SK-N-SH (cell line): ENCODE data around the gene DDIT4. TPM values are rescaled to one million over a fixed set of nuclear protein-coding genes. Genes with fewer than 3 reads are reported as not detected.

Experiments
- CTCF ChIA-PET: fragments of 300-600, 350-600 bp; formaldehyde crosslinking; extraction: SDS; loops from one replicate; lab custom pipeline; 2021; lab: Yijun Ruan, JAX
- POLR2A ChIA-PET: fragments of 350-600 bp; sonication (Branson Sonifier 250); formaldehyde crosslinking; extraction: SDS; loops from one replicate; lab custom pipeline; 2020; ENCODE audit warnings: antibody characterized with exemption, inconsistent platforms; lab: Yijun Ruan, JAX
- DNase-seq: peaks from one replicate; pipeline ENCODE4 v3.0.0; 2012
- H2AFZ ChIP-seq: fragments of 200-600 bp; sonication (generic); 2 replicates; pipeline ENCODE4 v1.8.1; 2016; ENCODE audit warnings: antibody characterized with exemption, mild to moderate bottlenecking, low read depth
- H3F3A ChIP-seq: fragments of 200-600 bp; sonication (generic); replicated peaks from 2 replicates; pipeline ENCODE3; 2016; ENCODE audit warnings: antibody characterized with exemption, mild to moderate bottlenecking; ENCODE audit not compliant: insufficient read depth
- H3K27ac ChIP-seq, 2 experiments: fragments of 200-500 bp in 1 of 2; fragments of 200-600 bp in 1 of 2; sonication (Bioruptor generic) in 1 of 2; sonication (generic), shearing (Covaris generic) in 1 of 2; 2 replicates each; pipeline versions ENCODE4 v1.5.1 to v1.6.1; 2014 to 2016; ENCODE audit warnings: low read depth in 2 of 2, inconsistent platforms in 1 of 2, low read length in 1 of 2, mild to moderate bottlenecking in 1 of 2, mixed read lengths in 1 of 2
- H3K27me3 ChIP-seq: fragments of 200-600 bp; sonication (generic), shearing (Covaris generic); 2 replicates; pipeline ENCODE4 v1.6.1; 2016; ENCODE audit warnings: mixed run types; ENCODE audit not compliant: insufficient read depth
- H3K36me3 ChIP-seq, 2 experiments: fragments of 200-500 bp in 1 of 2; fragments of 200-600 bp in 1 of 2; sonication (Bioruptor generic) in 1 of 2; sonication (generic) in 1 of 2; replicated peaks in 1 of 2; 2 replicates each; pipeline versions ENCODE3 to v1.5.1; 2014 to 2016; ENCODE audit warnings: low read length in 1 of 2, mild to moderate bottlenecking in 1 of 2; ENCODE audit not compliant: insufficient read depth in 2 of 2, control insufficient read depth in 1 of 2
- H3K4me1 ChIP-seq, 2 experiments: fragments of 200-500 bp in 1 of 2; fragments of 200-600 bp in 1 of 2; sonication (Bioruptor generic) in 1 of 2; sonication (generic), shearing (Covaris generic) in 1 of 2; 2 replicates each; pipeline versions ENCODE4 v1.5.1 to v1.6.1; 2014 to 2016; ENCODE audit warnings: low read depth in 1 of 2, low read length in 1 of 2, mixed run types in 1 of 2; ENCODE audit not compliant: insufficient read depth in 2 of 2, control insufficient read depth in 1 of 2
- H3K4me2 ChIP-seq: fragments of 200-600 bp; sonication (generic), shearing (Covaris generic); 2 replicates; pipeline ENCODE4 v1.6.1; 2017; ENCODE audit warnings: mixed run types
- H3K4me3 ChIP-seq, 2 experiments: fragments of 200-500 bp in 1 of 2; fragments of 200-600 bp in 1 of 2; sonication (Bioruptor generic) in 1 of 2; sonication (generic), shearing (Covaris generic) in 1 of 2; 2 replicates each; pipeline versions ENCODE4 v1.5.1 to v1.8.1; 2014 to 2016; ENCODE audit warnings: low read depth in 2 of 2, inconsistent platforms in 1 of 2, low read length in 1 of 2, mild to moderate bottlenecking in 1 of 2, mixed read lengths in 1 of 2, moderate library complexity in 1 of 2
- H3K79me2 ChIP-seq: fragments of 200-600 bp; sonication (generic); 2 replicates; pipeline ENCODE4 v1.8.1; 2017; ENCODE audit warnings: mild to moderate bottlenecking; ENCODE audit not compliant: insufficient read depth
- H3K9ac ChIP-seq: fragments of 200-600 bp; sonication (generic); 2 replicates; pipeline ENCODE4 v1.6.1; 2017; ENCODE audit warnings: mixed run types
- H3K9me2 ChIP-seq: fragments of 200-600 bp; sonication (generic); 2 replicates; pipeline ENCODE4 v1.6.1; 2017; ENCODE audit warnings: mixed run types
- H3K9me3 ChIP-seq: fragments of 200-600 bp; sonication (generic); 2 replicates; pipeline ENCODE4 v1.6.1; 2017; ENCODE audit warnings: mixed run types, mild to moderate bottlenecking, moderate library complexity
- H4K20me1 ChIP-seq: fragments of 200-600 bp; sonication (generic); 2 replicates; pipeline ENCODE4 v1.6.1; 2017; ENCODE audit warnings: mild to moderate bottlenecking, mixed run types; ENCODE audit not compliant: insufficient read depth
- CHD2 ChIP-seq: fragments of 150-350 bp; IDR thresholded peaks from 2 replicates; pipeline ENCODE4 v1.6.1; 2018; ENCODE audit warnings: low read length; ENCODE audit not compliant: partially characterized antibody
- FOSL2 ChIP-seq: IDR thresholded peaks from 2 replicates; pipeline ENCODE4 v1.4.0; 2012; ENCODE audit warnings: low read depth, mild to moderate bottlenecking, moderate library complexity, borderline replicate concordance
- FOXJ3 ChIP-seq: sonication (generic); formaldehyde crosslinking; IDR thresholded peaks from 2 replicates; pipeline ENCODE4 v1.5.1; 2020; ENCODE audit warnings: mild to moderate bottlenecking, missing genetic modification reagents
- FOXM1 ChIP-seq: IDR thresholded peaks from 2 replicates; pipeline ENCODE4 v1.4.0; 2012; ENCODE audit warnings: low read depth, mild to moderate bottlenecking
- JUND ChIP-seq: IDR thresholded peaks from 2 replicates; pipeline ENCODE4 v1.4.0; 2012
- MXI1 ChIP-seq: IDR thresholded peaks from 2 replicates; pipeline ENCODE4 v1.6.1; 2012; ENCODE audit warnings: mild to moderate bottlenecking, low read depth, low read length, improper control_type of control experiment
- NFIC ChIP-seq: IDR thresholded peaks from 2 replicates; pipeline ENCODE4 v1.4.0; 2012; ENCODE audit warnings: borderline replicate concordance
- POLR2AphosphoS5 ChIP-seq: IDR thresholded peaks from 2 replicates; pipeline ENCODE4 v1.6.1; 2012; ENCODE audit warnings: low read depth, low read length
- RAD21 ChIP-seq: IDR thresholded peaks from 2 replicates; pipeline ENCODE4 v1.6.1; 2012; ENCODE audit warnings: mild to moderate bottlenecking, low read length
- RCOR1 ChIP-seq: fragments of 150-350 bp; IDR thresholded peaks from 2 replicates; pipeline ENCODE4 v1.6.1; 2017; ENCODE audit warnings: antibody characterized with exemption, low read length
- RXRA ChIP-seq: IDR thresholded peaks from 2 replicates; pipeline ENCODE4 v1.4.0; 2012; ENCODE audit warnings: low read depth, mild to moderate bottlenecking, borderline replicate concordance
- SIN3A ChIP-seq: IDR thresholded peaks from 2 replicates; pipeline ENCODE4 v1.6.1; 2012; ENCODE audit warnings: low read depth, mild to moderate bottlenecking, low read length, moderate library complexity, borderline replicate concordance
- SMC3 ChIP-seq: IDR thresholded peaks from 2 replicates; pipeline ENCODE4 v1.6.1; 2012; ENCODE audit warnings: low read depth, low read length, improper control_type of control experiment
- WGBS: methylation state at CpG from one replicate; pipeline ENCODE4 v1.1.6; 2017; ENCODE audit warnings: low lambda C conversion rate; 5-methylcytosine and 5-hydroxymethylcytosine counted together
- polyA plus RNA-seq, 3 experiments: library from polyadenylated mRNA; depleted of rRNA; stranded (reverse); fragments of >200 nt; gene quantifications; 2 replicates each; pipeline ENCODE4 v1.2.3, GENCODE V29; 2012
- TF ChIP-seq, protein P1 (sequence below): IDR thresholded peaks from 2 replicates; pipeline ENCODE4 v1.4.0; 2012; ENCODE audit warnings: low read depth, borderline replicate concordance
- TF ChIP-seq, protein P2 (sequence below): IDR thresholded peaks from 2 replicates; pipeline ENCODE4; 2012
- TF ChIP-seq, protein P3 (sequence below): IDR thresholded peaks from 2 replicates; pipeline ENCODE4 v1.6.1; 2012; ENCODE audit warnings: mild to moderate bottlenecking, low read depth, low read length, moderate library complexity
- TF ChIP-seq, protein P4 (sequence below): fragments of 150-350 bp; IDR thresholded peaks from 2 replicates; pipeline ENCODE4 v1.6.1; 2017; ENCODE audit warnings: antibody characterized with exemption, low read length, low read depth, borderline replicate concordance
- TF ChIP-seq, protein P5 (sequence below): fragments of 200-600 bp; sonication (generic); IDR thresholded peaks from 2 replicates; pipeline ENCODE4 v1.6.1; 2017; ENCODE audit warnings: antibody characterized with exemption, mild to moderate bottlenecking, moderate library complexity

Gene DDIT4
- polyA plus RNA-seq, 1 of the 3 experiments (the other 2 are of a cell fraction) = 24.9 TPM

DNA sequence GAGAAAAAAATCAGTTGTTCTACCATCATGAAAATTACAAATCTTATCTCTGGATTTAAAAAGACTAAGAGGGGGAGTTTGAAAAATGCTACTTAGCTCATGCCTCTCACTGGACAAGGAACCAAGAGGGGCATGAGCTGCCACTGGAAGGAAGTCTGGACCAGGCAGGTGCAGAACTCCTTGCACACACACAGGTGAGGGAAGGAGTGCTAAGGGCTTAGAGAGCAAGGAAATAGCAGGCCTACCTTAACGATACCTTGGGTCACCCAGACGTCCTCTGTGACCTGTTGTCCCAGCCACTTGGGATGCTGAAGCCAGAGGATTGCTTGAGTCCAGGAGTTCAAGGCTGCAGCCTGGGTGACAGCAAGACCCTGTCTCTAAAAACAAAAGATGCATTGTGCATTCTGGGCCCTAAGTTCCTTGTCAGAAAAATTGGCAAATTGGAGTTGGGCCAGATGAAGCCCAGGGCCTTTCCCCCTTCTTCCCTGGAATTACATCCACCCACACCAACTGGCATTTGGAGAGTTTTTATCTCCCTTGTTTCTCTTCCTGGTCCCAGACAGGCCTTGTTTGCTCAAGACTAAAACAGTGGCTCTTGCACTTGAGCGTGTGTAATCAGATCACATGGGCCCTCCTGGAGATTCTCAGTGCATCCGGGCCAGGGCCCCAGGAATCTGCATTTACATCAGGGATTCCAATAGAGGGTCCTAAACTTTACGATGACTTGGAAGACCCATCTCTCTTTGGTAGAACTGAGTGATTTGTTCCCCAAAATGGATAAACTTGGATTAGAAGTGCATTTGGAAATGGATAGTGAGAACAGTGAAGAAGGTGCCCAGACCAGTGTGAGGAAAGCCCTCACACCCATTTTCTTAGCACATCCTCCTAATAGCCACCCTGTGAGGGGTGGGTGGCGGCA, 3.0 kb downstream of the DDIT4 start:
- Histone ChIP-seq H3K9me2 (no peaks in the 10 kb centered on the region), H3K4me2 (peak overlapping the region; percentile 98), H3K79me2 (peaks cover 6% of the 10 kb centered on the region; the same call in 1 of the 2 replicates), H3F3A (peaks cover 15% of the 10 kb centered on the region), H4K20me1 (peaks cover 23% of the 10 kb centered on the region), H3K27ac (peak overlapping the region; percentile 14 to 17; a peak in 2 of 4 replicates), H2AFZ (no peak overlapping the region), H3K27me3 (no peaks in the 10 kb centered on the region)
- no peak for DNase-seq
- POLR2A ChIA-PET = interaction anchor here (0.6 to 8.5 kb wide), 9 partner anchors 9 to 181 kb away, joined by 3 to 234 read pairs (median 6); no protein-coding TSS in a partner anchor
- TF ChIP-seq SIN3A = no peak
- TF ChIP-seq, protein P1, sequence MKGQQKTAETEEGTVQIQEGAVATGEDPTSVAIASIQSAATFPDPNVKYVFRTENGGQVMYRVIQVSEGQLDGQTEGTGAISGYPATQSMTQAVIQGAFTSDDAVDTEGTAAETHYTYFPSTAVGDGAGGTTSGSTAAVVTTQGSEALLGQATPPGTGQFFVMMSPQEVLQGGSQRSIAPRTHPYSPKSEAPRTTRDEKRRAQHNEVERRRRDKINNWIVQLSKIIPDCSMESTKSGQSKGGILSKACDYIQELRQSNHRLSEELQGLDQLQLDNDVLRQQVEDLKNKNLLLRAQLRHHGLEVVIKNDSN = no peak
- TF ChIP-seq RAD21 = no peak
- TF ChIP-seq, protein P2, sequence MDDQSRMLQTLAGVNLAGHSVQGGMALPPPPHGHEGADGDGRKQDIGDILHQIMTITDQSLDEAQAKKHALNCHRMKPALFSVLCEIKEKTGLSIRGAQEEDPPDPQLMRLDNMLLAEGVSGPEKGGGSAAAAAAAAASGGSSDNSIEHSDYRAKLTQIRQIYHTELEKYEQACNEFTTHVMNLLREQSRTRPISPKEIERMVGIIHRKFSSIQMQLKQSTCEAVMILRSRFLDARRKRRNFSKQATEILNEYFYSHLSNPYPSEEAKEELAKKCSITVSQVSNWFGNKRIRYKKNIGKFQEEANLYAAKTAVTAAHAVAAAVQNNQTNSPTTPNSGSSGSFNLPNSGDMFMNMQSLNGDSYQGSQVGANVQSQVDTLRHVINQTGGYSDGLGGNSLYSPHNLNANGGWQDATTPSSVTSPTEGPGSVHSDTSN = no peak
- no peak for TF ChIP-seq FOSL2
- no peak; the same call in 1 of the 2 replicates for TF ChIP-seq POLR2AphosphoS5
- no peak for TF ChIP-seq JUND
- TF ChIP-seq, protein P3, sequence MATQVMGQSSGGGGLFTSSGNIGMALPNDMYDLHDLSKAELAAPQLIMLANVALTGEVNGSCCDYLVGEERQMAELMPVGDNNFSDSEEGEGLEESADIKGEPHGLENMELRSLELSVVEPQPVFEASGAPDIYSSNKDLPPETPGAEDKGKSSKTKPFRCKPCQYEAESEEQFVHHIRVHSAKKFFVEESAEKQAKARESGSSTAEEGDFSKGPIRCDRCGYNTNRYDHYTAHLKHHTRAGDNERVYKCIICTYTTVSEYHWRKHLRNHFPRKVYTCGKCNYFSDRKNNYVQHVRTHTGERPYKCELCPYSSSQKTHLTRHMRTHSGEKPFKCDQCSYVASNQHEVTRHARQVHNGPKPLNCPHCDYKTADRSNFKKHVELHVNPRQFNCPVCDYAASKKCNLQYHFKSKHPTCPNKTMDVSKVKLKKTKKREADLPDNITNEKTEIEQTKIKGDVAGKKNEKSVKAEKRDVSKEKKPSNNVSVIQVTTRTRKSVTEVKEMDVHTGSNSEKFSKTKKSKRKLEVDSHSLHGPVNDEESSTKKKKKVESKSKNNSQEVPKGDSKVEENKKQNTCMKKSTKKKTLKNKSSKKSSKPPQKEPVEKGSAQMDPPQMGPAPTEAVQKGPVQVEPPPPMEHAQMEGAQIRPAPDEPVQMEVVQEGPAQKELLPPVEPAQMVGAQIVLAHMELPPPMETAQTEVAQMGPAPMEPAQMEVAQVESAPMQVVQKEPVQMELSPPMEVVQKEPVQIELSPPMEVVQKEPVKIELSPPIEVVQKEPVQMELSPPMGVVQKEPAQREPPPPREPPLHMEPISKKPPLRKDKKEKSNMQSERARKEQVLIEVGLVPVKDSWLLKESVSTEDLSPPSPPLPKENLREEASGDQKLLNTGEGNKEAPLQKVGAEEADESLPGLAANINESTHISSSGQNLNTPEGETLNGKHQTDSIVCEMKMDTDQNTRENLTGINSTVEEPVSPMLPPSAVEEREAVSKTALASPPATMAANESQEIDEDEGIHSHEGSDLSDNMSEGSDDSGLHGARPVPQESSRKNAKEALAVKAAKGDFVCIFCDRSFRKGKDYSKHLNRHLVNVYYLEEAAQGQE = no peak
- TF ChIP-seq RXRA = no peak
- no peak for TF ChIP-seq FOXJ3 (CRISPR knock-in tag)
- TF ChIP-seq, protein P4, sequence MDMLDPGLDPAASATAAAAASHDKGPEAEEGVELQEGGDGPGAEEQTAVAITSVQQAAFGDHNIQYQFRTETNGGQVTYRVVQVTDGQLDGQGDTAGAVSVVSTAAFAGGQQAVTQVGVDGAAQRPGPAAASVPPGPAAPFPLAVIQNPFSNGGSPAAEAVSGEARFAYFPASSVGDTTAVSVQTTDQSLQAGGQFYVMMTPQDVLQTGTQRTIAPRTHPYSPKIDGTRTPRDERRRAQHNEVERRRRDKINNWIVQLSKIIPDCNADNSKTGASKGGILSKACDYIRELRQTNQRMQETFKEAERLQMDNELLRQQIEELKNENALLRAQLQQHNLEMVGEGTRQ = no peak
- no peak for TF ChIP-seq CHD2
- no peak for TF ChIP-seq FOXM1
- TF ChIP-seq NFIC = no peak; the same call in 1 of the 2 replicates
- TF ChIP-seq RCOR1 = no peak
- TF ChIP-seq, protein P5, sequence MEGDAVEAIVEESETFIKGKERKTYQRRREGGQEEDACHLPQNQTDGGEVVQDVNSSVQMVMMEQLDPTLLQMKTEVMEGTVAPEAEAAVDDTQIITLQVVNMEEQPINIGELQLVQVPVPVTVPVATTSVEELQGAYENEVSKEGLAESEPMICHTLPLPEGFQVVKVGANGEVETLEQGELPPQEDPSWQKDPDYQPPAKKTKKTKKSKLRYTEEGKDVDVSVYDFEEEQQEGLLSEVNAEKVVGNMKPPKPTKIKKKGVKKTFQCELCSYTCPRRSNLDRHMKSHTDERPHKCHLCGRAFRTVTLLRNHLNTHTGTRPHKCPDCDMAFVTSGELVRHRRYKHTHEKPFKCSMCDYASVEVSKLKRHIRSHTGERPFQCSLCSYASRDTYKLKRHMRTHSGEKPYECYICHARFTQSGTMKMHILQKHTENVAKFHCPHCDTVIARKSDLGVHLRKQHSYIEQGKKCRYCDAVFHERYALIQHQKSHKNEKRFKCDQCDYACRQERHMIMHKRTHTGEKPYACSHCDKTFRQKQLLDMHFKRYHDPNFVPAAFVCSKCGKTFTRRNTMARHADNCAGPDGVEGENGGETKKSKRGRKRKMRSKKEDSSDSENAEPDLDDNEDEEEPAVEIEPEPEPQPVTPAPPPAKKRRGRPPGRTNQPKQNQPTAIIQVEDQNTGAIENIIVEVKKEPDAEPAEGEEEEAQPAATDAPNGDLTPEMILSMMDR = no peak
- TF ChIP-seq MXI1 = no peak
- no peak for TF ChIP-seq SMC3
- TF ChIP-seq, all 33 proteins: peak for 0
- H3K9ac ChIP-seq = no peak overlapping the region
- H3K4me1 ChIP-seq = peaks cover 20 to 30% of the 10 kb centered on the region in 2 experiments; a peak in 3 of 4 replicates
- no peaks in the 10 kb centered on the region for H3K9me3 ChIP-seq
- peak overlapping the region; percentile 82 to 98 for H3K4me3 ChIP-seq
- CTCF ChIA-PET = interaction anchor here (1.1 to 10.4 kb wide), 8 partner anchors 11 to 63 kb away, joined by 4 to 198 read pairs (median 8); no protein-coding TSS in a partner anchor
- peaks cover 10 to 14% of the 10 kb centered on the region in 2 experiments for H3K36me3 ChIP-seq
- 61% methylated on average over 6 of the region's 6 CpGs for WGBS
